H1 (cell line): ENCODE measurements around the gene NDUFA9. TPM values are rescaled to one million over a fixed set of nuclear protein-coding genes. Genes with fewer than 3 reads are reported as not detected.

Experiments used
- CTCF ChIA-PET: fragments of 300-600 bp; sonication (Branson Sonifier 250); formaldehyde crosslinking; loops from one replicate; lab custom pipeline; 2021; ENCODE audit not compliant: partially characterized antibody; lab: Charles Lee
- POLR2A ChIA-PET: fragments of 300-600 bp; sonication (Branson Sonifier 250); formaldehyde crosslinking; loops from one replicate; lab custom pipeline; 2021; ENCODE audit warnings: inconsistent platforms; ENCODE audit not compliant: partially characterized antibody; lab: Charles Lee
- DNase-seq, 2 experiments: peaks; one replicate each; pipeline versions ENCODE4 v3.0.0 to v3.0.0-alpha.2; 2010 to 2022; ENCODE audit warnings: low spot score in 2 of 2, low read depth in 1 of 2, mixed read lengths in 1 of 2
- FAIRE-seq: peaks from 2 replicates; lab custom pipeline; 2011; peaks lifted over from hg19 to GRCh38; lab: Jason Lieb, UNC
- H2AFZ ChIP-seq: 2 replicates; pipeline ENCODE4 v1.8.1; 2012; ENCODE audit warnings: low read length, inconsistent platforms
- H2AK5ac ChIP-seq: 2 replicates; pipeline ENCODE4 v1.6.1; 2013; ENCODE audit warnings: low read depth, low read length
- H2BK120ac ChIP-seq: replicated peaks from 2 replicates; pipeline ENCODE3; 2013; ENCODE audit warnings: low read depth, low read length, inconsistent platforms
- H2BK12ac ChIP-seq: 2 replicates; pipeline ENCODE4 v1.6.1; 2013; ENCODE audit warnings: low read depth, low read length
- H2BK15ac ChIP-seq: 2 replicates; pipeline ENCODE4 v1.6.1; 2013; ENCODE audit warnings: low read length
- H2BK20ac ChIP-seq: 2 replicates; pipeline ENCODE4 v1.6.1; 2013; ENCODE audit warnings: low read length
- H2BK5ac ChIP-seq: 2 replicates; pipeline ENCODE4 v1.6.1; 2013; ENCODE audit warnings: low read depth, low read length
- H3K14ac ChIP-seq: 2 replicates; pipeline ENCODE4 v1.6.1; 2013; ENCODE audit warnings: inconsistent platforms; ENCODE audit not compliant: insufficient read length
- H3K18ac ChIP-seq: 2 replicates; pipeline ENCODE4 v1.6.1; 2013; ENCODE audit warnings: low read length; ENCODE audit errors: extremely low read depth
- H3K23ac ChIP-seq: 2 replicates; pipeline ENCODE4 v1.6.1; 2013; ENCODE audit warnings: inconsistent platforms; ENCODE audit not compliant: insufficient read length
- H3K23me2 ChIP-seq: 2 replicates; pipeline ENCODE4 v1.6.1; 2013; ENCODE audit warnings: low read depth, low read length
- H3K27ac ChIP-seq: 2 replicates; pipeline ENCODE4 v1.6.1; 2011; ENCODE audit warnings: low read depth, low read length, inconsistent platforms
- H3K27me3 ChIP-seq, 4 experiments: replicated peaks in 1 of 4; 1 replicate in 1 of 4; 2 replicates in 3 of 4; pipeline versions ENCODE4 v1.6.1 to v1.8.1; 2011 to 2013; ENCODE audit warnings: low read length in 3 of 4, mild to moderate bottlenecking in 3 of 4, inconsistent platforms in 2 of 4, mixed read lengths in 2 of 4, moderate library complexity in 1 of 4; ENCODE audit not compliant: control insufficient read depth in 3 of 4, insufficient read depth in 3 of 4; ENCODE audit errors: extremely low read depth in 1 of 4
- H3K36me3 ChIP-seq, 4 experiments: 2 replicates each; pipeline versions ENCODE4 v1.6.1 to v1.8.1; 2011 to 2013; ENCODE audit warnings: mild to moderate bottlenecking in 4 of 4, low read length in 3 of 4, moderate library complexity in 2 of 4, control low read depth in 1 of 4, inconsistent platforms in 1 of 4; ENCODE audit not compliant: insufficient read depth in 4 of 4, control insufficient read depth in 2 of 4
- H3K4ac ChIP-seq: replicated peaks from 2 replicates; pipeline ENCODE3; 2013; ENCODE audit warnings: low read length, low read depth, mixed read lengths, inconsistent platforms; ENCODE audit not compliant: insufficient read length
- H3K4me1 ChIP-seq, 4 experiments: replicated peaks in 1 of 4; 1 replicate in 1 of 4; 2 replicates in 3 of 4; pipeline versions ENCODE4 v1.6.1 to v1.8.1; 2011 to 2013; ENCODE audit warnings: low read length in 3 of 4, inconsistent platforms in 2 of 4, mixed read lengths in 1 of 4; ENCODE audit not compliant: insufficient read depth in 4 of 4, control insufficient read depth in 3 of 4
- H3K4me2 ChIP-seq, 2 experiments: 2 replicates each; pipeline versions ENCODE4 v1.6.1 to v1.8.1; 2011 to 2013; ENCODE audit warnings: low read depth in 2 of 2, low read length in 2 of 2, control low read depth in 1 of 2, inconsistent platforms in 1 of 2, mild to moderate bottlenecking in 1 of 2; ENCODE audit not compliant: insufficient read depth in 1 of 2
- H3K4me3 ChIP-seq, 4 experiments: fragments of 200-600, 300-600 bp in 1 of 4; sonication (generic), shearing (Covaris generic), sonication (Bioruptor Twin) in 1 of 4; 2 replicates each; pipeline versions ENCODE4 v1.5.1 to v1.8.1; 2011 to 2016; ENCODE audit warnings: low read length in 4 of 4, low read depth in 3 of 4, control low read depth in 2 of 4, inconsistent platforms in 2 of 4, mild to moderate bottlenecking in 2 of 4, mixed read lengths in 1 of 4, moderate library complexity in 1 of 4; ENCODE audit not compliant: insufficient read depth in 2 of 4; ENCODE audit errors: extremely low read depth in 1 of 4
- H3K56ac ChIP-seq: replicated peaks from 2 replicates; pipeline ENCODE3; 2013; ENCODE audit warnings: low read depth, mild to moderate bottlenecking, mixed read lengths, low read length, inconsistent platforms; ENCODE audit not compliant: insufficient read length
- H3K79me1 ChIP-seq: 2 replicates; pipeline ENCODE4 v1.6.1; 2013; ENCODE audit warnings: low read depth, low read length, control low read depth
- H3K79me2 ChIP-seq, 2 experiments: 2 replicates each; pipeline versions ENCODE4 v1.6.1 to v1.8.1; 2012 to 2013; ENCODE audit warnings: low read length in 2 of 2, mild to moderate bottlenecking in 2 of 2, inconsistent platforms in 1 of 2; ENCODE audit not compliant: insufficient read depth in 2 of 2, control insufficient read depth in 1 of 2
- H3K9ac ChIP-seq, 4 experiments: replicated peaks in 1 of 4; 1 replicate in 1 of 4; 2 replicates in 3 of 4; pipeline versions ENCODE4 v1.6.1 to v1.8.1; 2011 to 2013; ENCODE audit warnings: low read depth in 3 of 4, low read length in 3 of 4, control low read depth in 2 of 4, mild to moderate bottlenecking in 2 of 4, moderate library complexity in 2 of 4, inconsistent platforms in 1 of 4; ENCODE audit errors: extremely low read depth in 1 of 4
- H3K9me3 ChIP-seq, 2 experiments: 2 replicates each; pipeline versions ENCODE4 v1.6.1 to v1.8.1; 2012 to 2013; ENCODE audit warnings: mild to moderate bottlenecking in 2 of 2, moderate library complexity in 2 of 2, control low read depth in 1 of 2, inconsistent platforms in 1 of 2, low read depth in 1 of 2, low read length in 1 of 2, mixed read lengths in 1 of 2; ENCODE audit not compliant: insufficient read depth in 2 of 2
- H4K20me1 ChIP-seq, 2 experiments: replicated peaks in 1 of 2; 2 replicates each; pipeline versions ENCODE3 to v1.8.1; 2011 to 2013; ENCODE audit warnings: inconsistent platforms in 2 of 2, low read length in 2 of 2, mild to moderate bottlenecking in 1 of 2; ENCODE audit not compliant: insufficient read depth in 2 of 2, control insufficient read depth in 1 of 2
- H4K5ac ChIP-seq: 2 replicates; pipeline ENCODE4 v1.6.1; 2013; ENCODE audit warnings: low read length, low read depth, mixed read lengths, inconsistent platforms; ENCODE audit not compliant: insufficient read length
- H4K8ac ChIP-seq: 2 replicates; pipeline ENCODE4 v1.8.0; 2013; ENCODE audit warnings: mild to moderate bottlenecking, moderate library complexity, low read length, inconsistent platforms; ENCODE audit not compliant: insufficient read depth; ENCODE audit errors: extremely low read depth
- H4K91ac ChIP-seq: replicated peaks from 2 replicates; pipeline ENCODE3; 2013; ENCODE audit warnings: low read length, mixed read lengths, inconsistent platforms; ENCODE audit not compliant: insufficient read length
- CREB1 ChIP-seq: IDR thresholded peaks from 2 replicates; pipeline ENCODE4 v1.6.1; 2012; ENCODE audit warnings: inconsistent platforms
- KDM4A ChIP-seq: IDR thresholded peaks from one replicate; pipeline ENCODE4 v1.7.1; 2012; ENCODE audit warnings: low read depth, mild to moderate bottlenecking, moderate library complexity, low read length, inconsistent platforms; ENCODE audit not compliant: severe bottlenecking
- KDM5A ChIP-seq: fragments of 200-600 bp; IDR thresholded peaks from 2 replicates; pipeline ENCODE4 v1.7.1; 2012; ENCODE audit warnings: mild to moderate bottlenecking, low read length, inconsistent platforms, mixed read lengths
- NANOG ChIP-seq: IDR thresholded peaks from 2 replicates; pipeline ENCODE4 v1.6.1; 2011; ENCODE audit warnings: low read length, low read depth, mild to moderate bottlenecking, inconsistent platforms; ENCODE audit not compliant: insufficient read depth, poor library complexity, severe bottlenecking
- POU5F1 ChIP-seq: IDR thresholded peaks from 2 replicates; pipeline ENCODE4 v1.6.1; 2011; ENCODE audit warnings: low read depth, mild to moderate bottlenecking, low read length, moderate library complexity
- RAD21 ChIP-seq, 2 experiments: IDR thresholded peaks in 1 of 2; conservative IDR thresholded peaks in 1 of 2; 2 replicates each; pipeline ENCODE4 v1.6.1; 2011; ENCODE audit warnings: low read depth in 2 of 2, low read length in 2 of 2, improper control_type of control experiment in 1 of 2, inconsistent platforms in 1 of 2, mild to moderate bottlenecking in 1 of 2, moderate library complexity in 1 of 2
- RFX5 ChIP-seq: IDR thresholded peaks from 2 replicates; pipeline ENCODE4 v1.6.1; 2011; ENCODE audit warnings: low read depth, low read length, improper control_type of control experiment, borderline replicate concordance
- SP2 ChIP-seq: IDR thresholded peaks from 2 replicates; pipeline ENCODE4 v1.6.1; 2012; ENCODE audit warnings: mild to moderate bottlenecking, low read length, inconsistent platforms
- TAF7 ChIP-seq: optimal IDR thresholded peaks from 2 replicates; pipeline ENCODE3; 2011; ENCODE audit warnings: low read depth, mild to moderate bottlenecking, inconsistent platforms, low read length, moderate library complexity, borderline replicate concordance
- WGBS, 2 experiments: shearing (Covaris generic) in 1 of 2; methylation state at CpG; one replicate each; pipeline versions ENCODE4 v1.1.6 to v1.1.7; 2013 to 2015; ENCODE audit warnings: low lambda C conversion rate in 2 of 2, mixed read lengths in 2 of 2, inconsistent platforms in 1 of 2, low coverage in 1 of 2, missing lambda C conversion rate in 1 of 2; ENCODE audit not compliant: insufficient replicate concordance in 2 of 2, insufficient coverage in 1 of 2, insufficient read length in 1 of 2; ENCODE audit errors: extremely low coverage in 1 of 2, missing lambda C conversion rate in 1 of 2; 5-methylcytosine and 5-hydroxymethylcytosine counted together
- polyA plus RNA-seq, 7 experiments: library from polyadenylated mRNA; depleted of rRNA in 3 of 7; stranded (reverse) in 5 of 7; unstranded in 2 of 7; fragments of >200 nt in 5 of 7; fragments of 200-250 nt in 2 of 7; gene quantifications; 1 replicate in 5 of 7; 2 replicates in 1 of 7; 4 replicates in 1 of 7; pipeline versions ENCODE4 v1.2.1 to v1.2.3, GENCODE V29; 2011 to 2013; ENCODE audit warnings: missing spikeins in 2 of 7, mixed read lengths in 2 of 7
- total RNA-seq: library from RNA; stranded (reverse); fragmentation: NEBNext Ultra II Directional; extraction: Animal tissue kit (Norgen Biotek cat#: 25700); gene quantifications from 2 replicates; pipeline ENCODE4 v1.2.1, GENCODE V29; 2021

The NDUFA9 gene
- total and polyA plus RNA-seq, 2 of the 8 experiments (the other 6 are each of a cell fraction or from before 2014, with no cell fraction given), result 50.2 to 67.0 TPM

DNA sequence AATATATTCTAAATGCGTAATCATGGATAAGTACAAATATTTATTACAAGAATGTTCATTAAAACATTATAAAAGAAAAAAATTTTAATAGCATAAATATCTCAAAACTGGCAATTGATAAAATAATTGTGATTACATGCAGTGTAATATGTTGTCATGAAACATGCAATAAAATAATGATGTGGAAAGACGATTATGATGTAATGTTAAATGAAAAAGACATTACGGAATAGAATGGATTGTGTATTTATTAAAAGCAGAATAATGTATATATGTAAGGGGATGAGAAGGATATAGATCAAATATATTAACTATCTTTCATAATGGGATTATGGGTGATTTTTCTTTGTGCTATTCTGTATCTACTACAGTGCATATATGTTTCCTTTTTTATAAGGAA, 32.8 kb downstream of the NDUFA9 start:
- H2BK15ac ChIP-seq, result no peak overlapping the region
- H3K4me2 ChIP-seq, result no peak overlapping the region
- WGBS, 2 experiments, result 78 to 100% methylated on average over 2 to 3 of the region's 3 CpGs
- no peak for FAIRE-seq
- no peaks in the 10 kb centered on the region for H3K23me2 ChIP-seq
- H4K8ac ChIP-seq, result no peak overlapping the region
- H3K4me1 ChIP-seq, result no peaks in the 10 kb centered on the region
- no peak overlapping the region for H2AK5ac ChIP-seq
- H3K79me1 ChIP-seq, result no peaks in the 10 kb centered on the region
- peaks cover 0 to 5% of the 10 kb centered on the region in 2 experiments for H4K20me1 ChIP-seq
- TF ChIP-seq POU5F1, result no peak
- TF ChIP-seq CREB1, result no peak
- no peak for TF ChIP-seq KDM4A
- TF ChIP-seq RFX5, result no peak
- no peak for TF ChIP-seq KDM5A
- no peak for TF ChIP-seq SP2
- no peak for TF ChIP-seq NANOG
- TF ChIP-seq RAD21 (IDR thresholded peaks at IDR 0.05 in 1 of 2, conservative IDR thresholded peaks at IDR 0.05 in 1 of 2; ENCODE audit: low read depth in 2 of 2, low read length in 2 of 2), result no peak
- no peak for TF ChIP-seq TAF7
- no peak overlapping the region for H3K23ac ChIP-seq
- H3K9ac ChIP-seq, result no peak overlapping the region
- no peak overlapping the region for H2BK12ac ChIP-seq
- no peak overlapping the region for H2BK20ac ChIP-seq
- no peak overlapping the region for H3K18ac ChIP-seq
- no peak overlapping the region for H3K4me3 ChIP-seq
- no peak overlapping the region for H3K14ac ChIP-seq
- no peaks in the 10 kb centered on the region for H3K9me3 ChIP-seq
- CTCF ChIA-PET, result no interaction called here
- H3K27ac ChIP-seq, result no peak overlapping the region
- no peak overlapping the region for H3K4ac ChIP-seq
- peaks cover 5 to 41% (median 21%) of the 10 kb centered on the region in 4 experiments; a peak in 6 of 8 replicates for H3K36me3 ChIP-seq
- H4K5ac ChIP-seq, result no peak overlapping the region
- H2BK120ac ChIP-seq, result no peak overlapping the region
- H3K56ac ChIP-seq, result no peak overlapping the region
- no peak overlapping the region for H4K91ac ChIP-seq
- no peaks in the 10 kb centered on the region for H3K27me3 ChIP-seq
- DNase-seq, result no peak
- no peak overlapping the region for H2BK5ac ChIP-seq
- POLR2A ChIA-PET, result no interaction called here
- H3K79me2 ChIP-seq, result no peaks in the 10 kb centered on the region
- no peak overlapping the region for H2AFZ ChIP-seq
